HepG2 (cell line): ENCODE measurements around the gene CCRL2. TPM values are rescaled to one million over a fixed set of nuclear protein-coding genes. Genes with fewer than 3 reads are reported as not detected.

Experiments used
- ATAC-seq: fragments of 200-7000 bp; cut with Tn5 transposase; 3 replicates; pipeline ENCODE4 v1.9.1; 2020; ENCODE audit warnings: mild to moderate bottlenecking, moderate library complexity
- BruUV-seq: library from RNA; stranded (reverse); fragments of 400-500 nt; replicated peaks from 2 replicates; lab custom pipeline; 2021; lab: Mats Ljungman, UMichigan
- CTCF ChIA-PET: fragments of 300-600 bp; formaldehyde crosslinking; extraction: SDS; loops from one replicate; lab custom pipeline; 2021; ENCODE audit warnings: low total read pairs, inconsistent platforms, low intra/inter-chr PET ratio; lab: Yijun Ruan, JAX
- POLR2A ChIA-PET: fragments of 350-600 bp; sonication (Branson Sonifier 250); formaldehyde crosslinking; loops from one replicate; lab custom pipeline; 2020; ENCODE audit warnings: antibody characterized with exemption, inconsistent platforms; lab: Yijun Ruan, JAX
- DNase-seq: peaks from one replicate; pipeline ENCODE4 v3.0.0-alpha.2; 2015; ENCODE audit warnings: low spot score
- FAIRE-seq: peaks from 3 replicates; lab custom pipeline; 2011; peaks lifted over from hg19 to GRCh38; lab: Jason Lieb, UNC
- H2AFZ ChIP-seq: one replicate; pipeline ENCODE4 v1.6.1; 2011; ENCODE audit warnings: low read length, inconsistent platforms
- H3K27ac ChIP-seq: fragments of 300-600 bp; 3 replicates; pipeline ENCODE4 v1.8.0; 2011; ENCODE audit warnings: mixed run types, mild to moderate bottlenecking, mixed read lengths, low read length, inconsistent platforms; ENCODE audit not compliant: insufficient read depth; ENCODE audit errors: extremely low read length
- H3K27me3 ChIP-seq, 2 experiments: fragments of 200-600 bp in 1 of 2; 2 replicates in 1 of 2; 3 replicates in 1 of 2; pipeline versions ENCODE4 v1.6.0 to v1.8.0; 2011; ENCODE audit warnings: low read length in 2 of 2, mild to moderate bottlenecking in 2 of 2, moderate library complexity in 2 of 2, inconsistent platforms in 1 of 2; ENCODE audit not compliant: insufficient read depth in 2 of 2, control insufficient read depth in 1 of 2
- H3K36me3 ChIP-seq, 2 experiments: fragments of 200-600 bp in 1 of 2; replicated peaks in 1 of 2; 2 replicates in 1 of 2; 3 replicates in 1 of 2; pipeline versions ENCODE4 v1.5.1 to v1.8.0; 2011; ENCODE audit warnings: low read length in 2 of 2, inconsistent platforms in 1 of 2; ENCODE audit not compliant: insufficient read depth in 2 of 2, control insufficient read depth in 1 of 2
- H3K4me1 ChIP-seq: 2 replicates; pipeline ENCODE4 v1.5.1; 2012; ENCODE audit warnings: low read length, inconsistent platforms; ENCODE audit not compliant: insufficient read depth
- H3K4me2 ChIP-seq: 2 replicates; pipeline ENCODE4 v1.6.0; 2011; ENCODE audit warnings: low read depth, low read length, inconsistent platforms
- H3K4me3 ChIP-seq, 3 experiments: fragments of 200-600 bp in 1 of 3; sonication (generic), shearing (Covaris generic) in 1 of 3; replicated peaks in 1 of 3; 2 replicates each; pipeline ENCODE4 v1.5.1; 2011 to 2016; ENCODE audit warnings: low read length in 3 of 3, inconsistent platforms in 2 of 3, low read depth in 2 of 3, mild to moderate bottlenecking in 2 of 3, control low read depth in 1 of 3, mixed read lengths in 1 of 3; ENCODE audit not compliant: insufficient read depth in 1 of 3
- H3K79me2 ChIP-seq: one replicate; pipeline ENCODE4 v1.6.1; 2011; ENCODE audit warnings: low read length, inconsistent platforms; ENCODE audit not compliant: insufficient read depth
- H3K9ac ChIP-seq: 2 replicates; pipeline ENCODE4 v1.6.0; 2011; ENCODE audit warnings: mild to moderate bottlenecking, low read depth, low read length, inconsistent platforms; ENCODE audit not compliant: insufficient read depth
- H3K9me3 ChIP-seq: 2 replicates; pipeline ENCODE4 v1.5.1; 2012; ENCODE audit warnings: mild to moderate bottlenecking, low read length
- H4K20me1 ChIP-seq: 2 replicates; pipeline ENCODE4 v1.6.0; 2011; ENCODE audit warnings: inconsistent platforms, mild to moderate bottlenecking, low read length, moderate library complexity; ENCODE audit not compliant: insufficient read depth
- ATAD3A ChIP-seq: sonication (generic); formaldehyde crosslinking; IDR thresholded peaks from 2 replicates; pipeline ENCODE4 v1.4.0; 2020; ENCODE audit warnings: missing genetic modification reagents
- CREB3 ChIP-seq: sonication (generic); formaldehyde crosslinking; IDR thresholded peaks from 2 replicates; pipeline ENCODE4 v1.5.0; 2020; ENCODE audit warnings: missing genetic modification reagents
- FOXA1 ChIP-seq, 2 experiments: fragments of 450-650 bp in 1 of 2; sonication (generic) in 1 of 2; formaldehyde crosslinking in 1 of 2; IDR thresholded peaks; 2 replicates each; pipeline versions ENCODE4 v1.4.0 to v1.6.1; 2016 to 2020; ENCODE audit warnings: missing genetic modification reagents in 1 of 2
- HNRNPL ChIP-seq: fragments of 200-400 bp; formaldehyde crosslinking; IDR thresholded peaks from 2 replicates; pipeline ENCODE4 v1.6.1; 2017; ENCODE audit warnings: mild to moderate bottlenecking, low read depth, low read length
- KDM5A ChIP-seq: fragments of 200-600 bp; sonication (generic); IDR thresholded peaks from 2 replicates; pipeline ENCODE4 v1.7.0; 2018; ENCODE audit warnings: antibody characterized with exemption, mild to moderate bottlenecking, low read length, borderline replicate concordance
- SALL1 ChIP-seq: sonication (generic); formaldehyde crosslinking; IDR thresholded peaks from 2 replicates; pipeline ENCODE4 v1.8.0; 2022; ENCODE audit warnings: mild to moderate bottlenecking, missing genetic modification reagents
- ZBTB37 ChIP-seq: sonication (generic); formaldehyde crosslinking; IDR thresholded peaks from 2 replicates; pipeline ENCODE4 v1.4.0; 2020; ENCODE audit warnings: mild to moderate bottlenecking, missing genetic modification reagents
- ZNF512 ChIP-seq: sonication (generic); formaldehyde crosslinking; IDR thresholded peaks from 2 replicates; pipeline ENCODE4 v1.4.0; 2020; ENCODE audit warnings: mild to moderate bottlenecking, missing genetic modification reagents
- ZNF607 ChIP-seq: sonication (generic); formaldehyde crosslinking; IDR thresholded peaks from 2 replicates; pipeline ENCODE4 v1.5.1; 2020; ENCODE audit warnings: missing genetic modification reagents, mild to moderate bottlenecking, borderline replicate concordance
- ZNF644 ChIP-seq: IDR thresholded peaks from 2 replicates; pipeline ENCODE4 v1.6.1; 2016; ENCODE audit warnings: low read depth
- WGBS: methylation state at CpG from one replicate; pipeline ENCODE4 v1.1.6; 2017; ENCODE audit warnings: low lambda C conversion rate; 5-methylcytosine and 5-hydroxymethylcytosine counted together
- in situ Hi-C: cut with HindIII; loops from 2 replicates; pipeline ENCODE4 v1.10.0; 2017; ENCODE audit warnings: low pct_unique_long_range_greater_than_20kb; ENCODE audit not compliant: extremely low pct_ligation_motif_present
- intact Hi-C: fragments of 100-400 bp; cut with micrococcal nuclease; formaldehyde crosslinking; loops from one replicate; pipeline ENCODE4 v1.10.0; 2022; ENCODE audit not compliant: unreplicated experiment
- polyA plus RNA-seq, 8 experiments: library from polyadenylated mRNA; depleted of rRNA in 3 of 8; stranded (reverse) in 7 of 8; unstranded in 1 of 8; fragments of >200 nt; fragmentation: Illumina TruSeq in 4 of 8; extraction: Trizol in 4 of 8; gene quantifications; 2 replicates each; pipeline versions ENCODE4 v1.2.1 to v1.2.3, GENCODE V29; 2011 to 2016; ENCODE audit warnings: low read depth in 4 of 8, missing spikeins in 1 of 8, mixed read lengths in 1 of 8; ENCODE audit not compliant: insufficient read depth in 1 of 8
- total RNA-seq, 5 experiments: library from RNA; depleted of rRNA; stranded (reverse); fragments of >200 nt; fragmentation: Illumina TruSeq; extraction: Trizol; gene quantifications; 2 replicates each; pipeline ENCODE4 v1.2.3, GENCODE V29; 2016; ENCODE audit warnings: low read depth in 1 of 5
- TF ChIP-seq, protein P1 (sequence below): sonication (generic); formaldehyde crosslinking; IDR thresholded peaks from 2 replicates; pipeline ENCODE4 v1.4.0; 2020; ENCODE audit warnings: mild to moderate bottlenecking, missing genetic modification reagents, borderline replicate concordance
- TF ChIP-seq, protein P2 (sequence below): fragments of 450-650 bp; IDR thresholded peaks from 2 replicates; pipeline ENCODE4 v1.6.1; 2017
- TF ChIP-seq, protein P3 (sequence below): IDR thresholded peaks from 2 replicates; pipeline ENCODE4 v1.6.1; 2016; ENCODE audit warnings: control low read depth

The CCRL2 gene
- total and polyA plus RNA-seq, 2 of the 13 experiments (the other 11 are each of a cell fraction or from before 2014, with no cell fraction given), result not detected

- H3K4me1 ChIP-seq, result no peaks in the 10 kb centered on the region
- in situ Hi-C loops, result no loop called here
- TF ChIP-seq SALL1 (no peak), ZNF607 (CRISPR knock-in tag) (no peak), ZNF644 (CRISPR knock-in tag) (no peak), FOXA1 (IDR thresholded peaks at IDR 0.05) (no peak), FOXA1 (CRISPR knock-in tag; IDR thresholded peaks at IDR 0.05) (no peak), HNRNPL (no peak), CREB3 (CRISPR knock-in tag) (no peak), KDM5A (no peak), ZBTB37 (no peak), ZNF512 (CRISPR knock-in tag) (no peak), ATAD3A (CRISPR knock-in tag) (no peak)
- TF ChIP-seq, protein P1, sequence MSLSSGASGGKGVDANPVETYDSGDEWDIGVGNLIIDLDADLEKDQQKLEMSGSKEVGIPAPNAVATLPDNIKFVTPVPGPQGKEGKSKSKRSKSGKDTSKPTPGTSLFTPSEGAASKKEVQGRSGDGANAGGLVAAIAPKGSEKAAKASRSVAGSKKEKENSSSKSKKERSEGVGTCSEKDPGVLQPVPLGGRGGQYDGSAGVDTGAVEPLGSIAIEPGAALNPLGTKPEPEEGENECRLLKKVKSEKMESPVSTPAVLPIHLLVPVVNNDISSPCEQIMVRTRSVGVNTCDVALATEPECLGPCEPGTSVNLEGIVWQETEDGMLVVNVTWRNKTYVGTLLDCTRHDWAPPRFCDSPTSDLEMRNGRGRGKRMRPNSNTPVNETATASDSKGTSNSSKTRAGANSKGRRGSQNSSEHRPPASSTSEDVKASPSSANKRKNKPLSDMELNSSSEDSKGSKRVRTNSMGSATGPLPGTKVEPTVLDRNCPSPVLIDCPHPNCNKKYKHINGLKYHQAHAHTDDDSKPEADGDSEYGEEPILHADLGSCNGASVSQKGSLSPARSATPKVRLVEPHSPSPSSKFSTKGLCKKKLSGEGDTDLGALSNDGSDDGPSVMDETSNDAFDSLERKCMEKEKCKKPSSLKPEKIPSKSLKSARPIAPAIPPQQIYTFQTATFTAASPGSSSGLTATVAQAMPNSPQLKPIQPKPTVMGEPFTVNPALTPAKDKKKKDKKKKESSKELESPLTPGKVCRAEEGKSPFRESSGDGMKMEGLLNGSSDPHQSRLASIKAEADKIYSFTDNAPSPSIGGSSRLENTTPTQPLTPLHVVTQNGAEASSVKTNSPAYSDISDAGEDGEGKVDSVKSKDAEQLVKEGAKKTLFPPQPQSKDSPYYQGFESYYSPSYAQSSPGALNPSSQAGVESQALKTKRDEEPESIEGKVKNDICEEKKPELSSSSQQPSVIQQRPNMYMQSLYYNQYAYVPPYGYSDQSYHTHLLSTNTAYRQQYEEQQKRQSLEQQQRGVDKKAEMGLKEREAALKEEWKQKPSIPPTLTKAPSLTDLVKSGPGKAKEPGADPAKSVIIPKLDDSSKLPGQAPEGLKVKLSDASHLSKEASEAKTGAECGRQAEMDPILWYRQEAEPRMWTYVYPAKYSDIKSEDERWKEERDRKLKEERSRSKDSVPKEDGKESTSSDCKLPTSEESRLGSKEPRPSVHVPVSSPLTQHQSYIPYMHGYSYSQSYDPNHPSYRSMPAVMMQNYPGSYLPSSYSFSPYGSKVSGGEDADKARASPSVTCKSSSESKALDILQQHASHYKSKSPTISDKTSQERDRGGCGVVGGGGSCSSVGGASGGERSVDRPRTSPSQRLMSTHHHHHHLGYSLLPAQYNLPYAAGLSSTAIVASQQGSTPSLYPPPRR (CRISPR knock-in tag), result no peak
- TF ChIP-seq, protein P2, sequence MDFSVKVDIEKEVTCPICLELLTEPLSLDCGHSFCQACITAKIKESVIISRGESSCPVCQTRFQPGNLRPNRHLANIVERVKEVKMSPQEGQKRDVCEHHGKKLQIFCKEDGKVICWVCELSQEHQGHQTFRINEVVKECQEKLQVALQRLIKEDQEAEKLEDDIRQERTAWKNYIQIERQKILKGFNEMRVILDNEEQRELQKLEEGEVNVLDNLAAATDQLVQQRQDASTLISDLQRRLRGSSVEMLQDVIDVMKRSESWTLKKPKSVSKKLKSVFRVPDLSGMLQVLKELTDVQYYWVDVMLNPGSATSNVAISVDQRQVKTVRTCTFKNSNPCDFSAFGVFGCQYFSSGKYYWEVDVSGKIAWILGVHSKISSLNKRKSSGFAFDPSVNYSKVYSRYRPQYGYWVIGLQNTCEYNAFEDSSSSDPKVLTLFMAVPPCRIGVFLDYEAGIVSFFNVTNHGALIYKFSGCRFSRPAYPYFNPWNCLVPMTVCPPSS, result no peak
- TF ChIP-seq, protein P3, sequence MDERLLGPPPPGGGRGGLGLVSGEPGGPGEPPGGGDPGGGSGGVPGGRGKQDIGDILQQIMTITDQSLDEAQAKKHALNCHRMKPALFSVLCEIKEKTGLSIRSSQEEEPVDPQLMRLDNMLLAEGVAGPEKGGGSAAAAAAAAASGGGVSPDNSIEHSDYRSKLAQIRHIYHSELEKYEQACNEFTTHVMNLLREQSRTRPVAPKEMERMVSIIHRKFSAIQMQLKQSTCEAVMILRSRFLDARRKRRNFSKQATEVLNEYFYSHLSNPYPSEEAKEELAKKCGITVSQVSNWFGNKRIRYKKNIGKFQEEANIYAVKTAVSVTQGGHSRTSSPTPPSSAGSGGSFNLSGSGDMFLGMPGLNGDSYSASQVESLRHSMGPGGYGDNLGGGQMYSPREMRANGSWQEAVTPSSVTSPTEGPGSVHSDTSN, result no peak
These were observed 49.1 kb downstream of the CCRL2 start for GRCh38 chr3:46456118-46456517.

More at GRCh38 chr3:46456118-46456517, 49.1 kb downstream of the CCRL2 start:
- no peaks in the 10 kb centered on the region for H3K36me3 ChIP-seq
- no peak overlapping the region for H3K9ac ChIP-seq
- FAIRE-seq (no peak), DNase-seq (no peak), ATAC-seq (peak; percentile 25; the same call in 1 of the 3 replicates)
- intact Hi-C loops, result no loop called here
- BruUV-seq, result no TSS peak
- H3K27ac ChIP-seq, result no peak overlapping the region
- 0 out of 2 replicates have a peak, but pooled peaks cover 8% of the 10 kb centered on the region for H3K9me3 ChIP-seq
- no peaks in the 10 kb centered on the region for H3K79me2 ChIP-seq
- peaks cover 1 to 19% of the 10 kb centered on the region in 2 experiments; a peak in 3 of 5 replicates for H3K27me3 ChIP-seq
- no peak overlapping the region for H3K4me2 ChIP-seq
- H2AFZ ChIP-seq, result no peak overlapping the region
- POLR2A ChIA-PET, result no interaction called here
- CTCF ChIA-PET, result no interaction called here
- H4K20me1 ChIP-seq, result no peaks in the 10 kb centered on the region
- H3K4me3 ChIP-seq, result no peak overlapping the region
- WGBS, result 67% methylated on average over 10 of the region's 14 CpGs
